H1 (cell line): Measurements from ENCODE around the gene CNIH3. TPM values are rescaled to one million over a fixed set of nuclear protein-coding genes. Genes with fewer than 3 reads are reported as not detected.

Source experiments
- EZH2 ChIP-seq: fragments of 200-600 bp; sonication (generic); IDR thresholded peaks from 2 replicates; pipeline ENCODE4 v1.7.1; 2012; ENCODE audit warnings: low read depth, mild to moderate bottlenecking, moderate library complexity, low read length, inconsistent platforms; ENCODE audit not compliant: severe bottlenecking
- GTF2F1 ChIP-seq: IDR thresholded peaks from 2 replicates; pipeline ENCODE4 v1.6.1; 2012; ENCODE audit warnings: low read depth, low read length, improper control_type of control experiment, borderline replicate concordance
- NRF1 ChIP-seq: IDR thresholded peaks from 2 replicates; pipeline ENCODE4 v1.6.1; 2011; ENCODE audit warnings: mild to moderate bottlenecking, low read depth, low read length, improper control_type of control experiment
- PHF8 ChIP-seq: fragments of 200-600 bp; sonication (generic); conservative IDR thresholded peaks from 2 replicates; pipeline ENCODE4 v1.7.1; 2012; ENCODE audit warnings: low read depth, mild to moderate bottlenecking, inconsistent platforms, low read length, moderate library complexity
- SRF ChIP-seq: IDR thresholded peaks from 2 replicates; pipeline ENCODE4 v1.6.1; 2011; ENCODE audit warnings: mild to moderate bottlenecking, low read depth, low read length, moderate library complexity
- YY1 ChIP-seq: IDR thresholded peaks from 2 replicates; pipeline ENCODE4 v1.6.1; 2011; ENCODE audit warnings: low read depth, mild to moderate bottlenecking, low read length
- polyA plus RNA-seq, 7 experiments: library from polyadenylated mRNA; depleted of rRNA in 3 of 7; stranded (reverse) in 5 of 7; unstranded in 2 of 7; fragments of >200 nt in 5 of 7; fragments of 200-250 nt in 2 of 7; gene quantifications; 1 replicate in 5 of 7; 2 replicates in 1 of 7; 4 replicates in 1 of 7; pipeline versions ENCODE4 v1.2.1 to v1.2.3, GENCODE V29; 2011 to 2013; ENCODE audit warnings: missing spikeins in 2 of 7, mixed read lengths in 2 of 7
- total RNA-seq: library from RNA; stranded (reverse); fragmentation: NEBNext Ultra II Directional; extraction: Animal tissue kit (Norgen Biotek cat#: 25700); gene quantifications from 2 replicates; pipeline ENCODE4 v1.2.1, GENCODE V29; 2021
- TF ChIP-seq, protein P1 (sequence below): IDR thresholded peaks from 2 replicates; pipeline ENCODE4 v1.6.1; 2011; ENCODE audit warnings: low read depth, mild to moderate bottlenecking, low read length; ENCODE audit not compliant: insufficient read depth

The CNIH3 gene
- total and polyA plus RNA-seq, 2 of the 8 experiments (the other 6 are each of a cell fraction or from before 2014, with no cell fraction given) = 3.7 to 5.6 TPM

DNA sequence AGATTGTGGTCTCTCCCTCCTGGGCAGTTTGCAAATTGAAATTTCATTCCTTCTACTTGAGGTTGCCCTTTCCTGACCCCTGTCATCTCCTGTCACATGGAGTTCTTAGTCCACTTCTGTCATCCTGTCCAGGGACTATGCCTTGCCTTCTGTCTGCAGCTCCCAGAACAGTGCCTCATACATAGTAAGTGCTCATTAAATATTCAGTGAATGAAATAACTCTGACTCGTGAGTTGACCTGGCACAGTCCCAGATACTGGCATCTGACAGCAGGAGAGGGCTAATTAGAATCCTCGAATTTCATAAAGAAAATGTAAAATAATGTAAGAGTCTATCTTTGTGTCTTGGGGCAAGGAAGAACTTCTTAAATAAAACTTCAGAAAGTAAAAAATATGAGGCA lies 50.8 kb downstream of the CNIH3 start (continued):
- no peak for TF ChIP-seq NRF1
- TF ChIP-seq YY1 = no peak
- TF ChIP-seq SRF = no peak
- no peak for TF ChIP-seq EZH2
- TF ChIP-seq PHF8 = no peak
- no peak for TF ChIP-seq GTF2F1
- TF ChIP-seq, protein P1, sequence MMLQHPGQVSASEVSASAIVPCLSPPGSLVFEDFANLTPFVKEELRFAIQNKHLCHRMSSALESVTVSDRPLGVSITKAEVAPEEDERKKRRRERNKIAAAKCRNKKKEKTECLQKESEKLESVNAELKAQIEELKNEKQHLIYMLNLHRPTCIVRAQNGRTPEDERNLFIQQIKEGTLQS = no peak
